ENCODE data around the gene FICD.

GRCh38 chr12:108525681-108526080 is 10.6 kb downstream of the FICD start:
- TF ChIP-seq CTCF (IDR thresholded peaks at IDR 0.05), result no peak
- no peak for TF ChIP-seq POLR2A (IDR thresholded peaks at IDR 0.05)

All from testis (tissue), 2 donors.